ENCODE results near the gene ABCC3. TPM values are rescaled to one million over a fixed set of nuclear protein-coding genes. Genes with fewer than 3 reads are reported as not detected.
"Not testable (repeated sequence)": the region's sequence is repeated elsewhere in the genome, so short reads cannot be mapped to it uniquely, and the experiment has no call there.

ABCC3 gene
- total and polyA plus RNA-seq, 2 donors (not counting 1 experiment from before 2014, with no cell fraction given), result 11.5 to 34.8 TPM

DNA sequence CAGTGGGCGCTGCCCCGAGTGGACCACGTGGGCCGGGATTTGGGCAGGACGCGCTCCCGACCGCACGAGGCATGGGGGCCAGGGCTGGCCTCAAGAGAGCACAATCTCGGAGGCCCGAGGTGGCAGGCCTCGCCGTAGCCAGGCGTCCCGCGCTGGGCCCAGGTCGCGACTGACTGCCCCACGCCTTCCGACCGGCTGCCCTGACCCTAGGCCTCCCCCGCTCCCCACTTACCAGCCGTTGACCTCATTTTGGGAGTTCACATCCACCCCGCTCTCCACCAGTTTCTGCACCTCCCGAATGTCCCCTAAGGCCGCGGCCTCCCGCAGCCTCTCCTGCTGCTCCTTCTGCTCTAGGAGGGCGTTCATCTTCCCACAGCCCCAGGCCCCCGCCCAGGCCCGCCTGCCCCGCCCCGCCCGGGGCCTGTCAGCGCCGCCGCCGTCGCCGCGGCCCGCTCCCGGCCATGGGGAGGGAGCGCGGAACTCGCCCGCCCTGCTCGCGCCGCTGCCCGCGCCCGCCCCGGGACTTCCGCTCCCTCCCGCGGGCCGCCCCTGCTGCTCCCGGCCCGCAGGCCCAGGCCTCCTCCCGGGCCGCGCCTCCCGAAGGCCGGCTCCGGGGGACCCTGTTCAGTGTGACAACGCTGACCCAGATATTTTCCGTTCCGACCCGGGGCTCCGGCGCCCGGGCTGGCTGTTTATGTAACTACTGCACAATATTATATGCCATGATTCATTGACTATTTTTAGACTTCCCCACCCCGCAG, 72.8 kb downstream of the ABCC3 start, which contains the start of gene ANKRD40:
TSS of gene ANKRD40 (minus strand) at position 626 of the 761 bp plus-strand sequence. CDS start at position 366, 260 bp downstream.
- Histone ChIP-seq H3K4me2 (ENCODE audit: extremely low read depth, insufficient read depth, low read length) (peak within 1 kb of the TSS; percentile 93), H3K27ac (ENCODE audit: insufficient read depth, low read length) (peak within 1 kb of the TSS; percentile 92), H3K79me2 (ENCODE audit: control insufficient read depth, insufficient read depth, low read length) (peaks cover 48% of the 10 kb centered on the region)

DNA sequence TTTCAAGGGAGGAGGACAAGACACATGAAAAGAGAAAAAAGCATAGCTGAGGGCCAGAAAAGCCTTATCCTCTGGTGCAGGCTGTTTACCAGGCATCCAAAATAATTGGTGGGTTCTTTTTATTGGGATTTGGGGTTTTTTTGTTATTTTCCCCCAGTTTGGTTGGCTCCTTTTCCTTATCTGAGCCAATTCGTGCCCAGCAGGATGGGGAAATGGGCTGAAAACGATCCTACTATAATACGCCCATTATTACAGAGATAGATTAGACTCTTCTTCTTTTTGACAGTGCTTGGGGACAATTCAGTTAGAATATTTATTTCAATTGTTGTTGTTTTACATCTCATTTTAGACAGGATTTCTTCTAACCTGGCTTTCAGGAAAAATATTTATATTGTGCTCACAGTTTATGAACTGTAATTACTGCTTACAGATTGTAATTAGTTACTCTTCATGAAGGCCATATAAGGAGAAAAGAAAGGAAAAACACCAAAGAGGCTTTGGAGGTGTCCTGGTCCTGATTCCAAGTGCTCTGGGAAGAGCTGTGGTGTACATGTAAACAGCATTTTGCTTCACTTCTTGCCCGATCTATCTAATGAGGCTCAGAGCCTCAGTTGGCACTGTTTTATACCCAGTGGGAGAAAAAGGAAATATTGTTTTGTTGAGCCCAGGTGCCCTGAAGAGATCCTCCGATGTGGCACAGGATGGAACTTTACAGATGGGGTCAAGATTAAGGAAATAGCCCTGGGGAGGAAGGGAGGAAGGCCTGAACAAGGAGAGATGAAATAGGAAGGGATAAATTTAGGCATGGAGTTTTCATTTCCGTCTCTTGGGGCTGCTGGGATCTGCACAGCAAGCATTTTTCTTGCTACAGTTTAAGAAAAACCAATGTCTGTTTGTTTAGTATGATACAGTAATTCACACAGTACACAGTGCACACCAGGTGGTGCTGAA, 73.6 kb downstream of the ABCC3 start:
- Histone ChIP-seq H3K27ac (ENCODE audit: insufficient read depth, low read length) (peak overlapping the region; percentile 92), H3K9me3 (ENCODE audit: control insufficient read depth, insufficient read depth, low read depth, low read length) (no peaks in the 10 kb centered on the region), H3K79me2 (ENCODE audit: control insufficient read depth, insufficient read depth, low read length) (peaks cover 40% of the 10 kb centered on the region), H3K36me3 (ENCODE audit: control insufficient read depth, insufficient read depth, low read length) (no peaks in the 10 kb centered on the region), H3K4me1 (ENCODE audit: control insufficient read depth, extremely low read depth, insufficient read depth, low read length) (peaks cover 9% of the 10 kb centered on the region), H3K9ac (ENCODE audit: insufficient read depth, low read length) (peak overlapping the region; percentile 69), H3K4me2 (ENCODE audit: extremely low read depth, insufficient read depth, low read length) (peak overlapping the region; percentile 93), H2AFZ (ENCODE audit: low read length) (peak overlapping the region; percentile 72), H3K27me3 (ENCODE audit: control insufficient read depth, insufficient read depth, low read length) (no peaks in the 10 kb centered on the region), H3K4me3 (replicated peaks in 1 of 4; ENCODE audit: control extremely low read depth in 1 of 4, insufficient read depth in 1 of 4, low read depth in 3 of 4, low read length in 4 of 4) (peak overlapping the region; percentile 64 to 84 (median 78)), H4K20me1 (ENCODE audit: control insufficient read depth, extremely low read depth, insufficient read depth, low read length) (no peaks in the 10 kb centered on the region)
- TF ChIP-seq EZH2 (IDR thresholded peaks at IDR 0.05; ENCODE audit: low read length, missing control alignments), result no peak
- no peak for TF ChIP-seq CTCF (conservative IDR thresholded peaks at IDR 0.05 in 1 of 2, IDR thresholded peaks at IDR 0.05 in 1 of 2; ENCODE audit: low read depth in 1 of 2, low read length in 2 of 2)
- peak in 1 of 2 donors; percentile 47 for DNase-seq (ENCODE audit: low read depth in 2 of 2)

More for the DNA sequence above, 72.8 kb downstream of the ABCC3 start, which contains the start of gene ANKRD40:
- H3K4me1 ChIP-seq (ENCODE audit: control insufficient read depth, extremely low read depth, insufficient read depth, low read length), result peaks cover 9% of the 10 kb centered on the region
- peak within 1 kb of the TSS; percentile 64 to 85 (median 80) for H3K4me3 ChIP-seq (replicated peaks in 1 of 4; ENCODE audit: control extremely low read depth in 1 of 4, insufficient read depth in 1 of 4, low read depth in 3 of 4, low read length in 4 of 4)
- H2AFZ ChIP-seq (ENCODE audit: low read length), result peak within 1 kb of the TSS; percentile 47
- no peaks in the 10 kb centered on the region for H4K20me1 ChIP-seq (ENCODE audit: control insufficient read depth, extremely low read depth, insufficient read depth, low read length)
- H3K9ac ChIP-seq (ENCODE audit: insufficient read depth, low read length), result peak within 1 kb of the TSS; percentile 69
- peak; percentile 91 to 95 for DNase-seq (ENCODE audit: low read depth in 2 of 2)
- TF ChIP-seq EZH2 (IDR thresholded peaks at IDR 0.05; ENCODE audit: low read length, missing control alignments) (no peak), CTCF (conservative IDR thresholded peaks at IDR 0.05 in 1 of 2, IDR thresholded peaks at IDR 0.05 in 1 of 2; ENCODE audit: low read depth in 1 of 2, low read length in 2 of 2) (no peak)
- H3K9me3 ChIP-seq (ENCODE audit: control insufficient read depth, insufficient read depth, low read depth, low read length), result no peaks in the 10 kb centered on the region
- H3K27me3 ChIP-seq (ENCODE audit: control insufficient read depth, insufficient read depth, low read length), result no peaks in the 10 kb centered on the region
- H3K36me3 ChIP-seq (ENCODE audit: control insufficient read depth, insufficient read depth, low read length), result no peaks in the 10 kb centered on the region

DNA sequence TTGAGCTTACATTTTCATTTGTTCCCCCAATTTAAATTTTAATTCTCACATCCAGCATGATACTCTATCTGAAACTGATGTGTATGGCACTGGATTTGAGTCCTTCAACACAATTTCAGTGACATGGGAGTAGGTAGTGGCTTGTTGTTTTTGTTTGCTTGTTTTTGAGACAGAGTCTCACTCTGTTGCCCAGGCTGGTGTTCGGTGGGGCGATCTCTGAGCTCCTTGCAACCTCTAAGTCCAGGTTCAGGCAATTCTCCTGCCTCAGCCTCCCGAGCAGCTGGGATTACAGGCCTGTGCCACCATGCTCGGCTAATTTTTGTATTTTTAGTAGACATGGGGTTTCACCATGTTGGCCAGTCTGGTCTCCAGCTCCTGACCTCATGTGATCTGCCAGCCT, 74.4 kb downstream of the ABCC3 start:
- Histone ChIP-seq H2AFZ (ENCODE audit: low read length) (peak overlapping the region; percentile 72), H3K79me2 (ENCODE audit: control insufficient read depth, insufficient read depth, low read length) (peaks cover 33% of the 10 kb centered on the region), H3K4me2 (ENCODE audit: extremely low read depth, insufficient read depth, low read length) (peak overlapping the region; percentile 93), H3K4me3 (replicated peaks in 1 of 4; ENCODE audit: control extremely low read depth in 1 of 4, insufficient read depth in 1 of 4, low read depth in 3 of 4, low read length in 4 of 4) (peak overlapping the region in 1 of 4 experiments; percentile 75), H3K27ac (ENCODE audit: insufficient read depth, low read length) (peak overlapping the region; percentile 92)
- DNase-seq (ENCODE audit: low read depth in 2 of 2); H3K9me3 ChIP-seq (ENCODE audit: control insufficient read depth, insufficient read depth, low read depth, low read length); H3K27me3 ChIP-seq (ENCODE audit: control insufficient read depth, insufficient read depth, low read length); H3K9ac ChIP-seq (ENCODE audit: insufficient read depth, low read length); H4K20me1 ChIP-seq (ENCODE audit: control insufficient read depth, extremely low read depth, insufficient read depth, low read length); H3K36me3 ChIP-seq (ENCODE audit: control insufficient read depth, insufficient read depth, low read length); H3K4me1 ChIP-seq (ENCODE audit: control insufficient read depth, extremely low read depth, insufficient read depth, low read length): not testable (repeated sequence)
